GM18508 (cell line): ENCODE results near the gene MID1IP1.

Experiments used
- ATAC-seq: cut with Tn5 transposase; IDR thresholded peaks from one replicate; pipeline ENCODE4 v1.9.1; 2021; ENCODE audit warnings: moderate number of reproducible peaks; ENCODE audit not compliant: insufficient read depth, unreplicated experiment

MID1IP1 gene, protein sequence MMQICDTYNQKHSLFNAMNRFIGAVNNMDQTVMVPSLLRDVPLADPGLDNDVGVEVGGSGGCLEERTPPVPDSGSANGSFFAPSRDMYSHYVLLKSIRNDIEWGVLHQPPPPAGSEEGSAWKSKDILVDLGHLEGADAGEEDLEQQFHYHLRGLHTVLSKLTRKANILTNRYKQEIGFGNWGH

DNA sequence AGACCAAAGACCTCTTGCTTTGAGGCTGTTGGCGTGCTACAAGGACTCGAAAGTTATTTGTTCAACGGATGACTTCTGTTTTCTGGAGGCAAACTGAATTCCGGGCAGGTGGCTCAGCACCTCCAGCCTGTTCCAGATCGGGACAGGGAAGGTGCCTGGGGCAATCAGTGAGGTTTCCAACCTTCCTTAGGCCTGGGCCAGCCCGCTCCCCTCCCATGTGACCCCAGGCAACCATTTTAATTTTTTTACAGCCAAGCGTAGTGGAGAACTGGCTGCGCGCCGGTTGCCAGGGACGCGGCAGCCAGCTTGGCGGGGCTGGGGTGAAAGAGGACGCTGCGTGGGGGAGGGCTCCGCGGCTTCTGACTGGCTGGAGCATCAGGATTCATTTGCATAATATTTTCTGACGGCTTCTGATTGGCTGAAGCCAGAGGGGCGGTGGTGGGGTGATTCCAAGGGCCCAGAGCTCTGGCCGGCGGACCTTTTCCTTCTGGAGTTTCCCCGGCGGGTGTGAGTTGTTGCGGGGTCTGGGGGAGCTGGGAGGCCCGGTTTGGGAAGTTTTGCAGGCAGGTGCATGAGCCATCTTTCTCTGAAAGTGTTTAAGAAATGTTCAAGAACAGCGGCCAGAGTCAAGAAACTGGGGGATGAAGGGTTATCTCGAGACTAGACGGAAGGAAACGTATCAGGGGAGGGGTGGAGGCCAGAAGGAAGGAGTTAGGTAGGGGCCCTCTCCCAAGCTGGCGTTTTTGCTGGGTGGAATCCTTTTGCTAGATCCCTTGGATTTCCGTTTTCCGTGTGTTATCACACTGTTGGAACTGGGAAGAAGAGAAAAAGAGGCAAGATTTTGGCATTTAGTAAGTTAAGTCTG, at the start of gene MID1IP1:
TSS of gene MID1IP1 (plus strand) at position 479 of the 865 bp plus-strand sequence. CDS start 3,488 bp downstream, outside the sequence.
- ATAC-seq: peak; percentile 34

DNA sequence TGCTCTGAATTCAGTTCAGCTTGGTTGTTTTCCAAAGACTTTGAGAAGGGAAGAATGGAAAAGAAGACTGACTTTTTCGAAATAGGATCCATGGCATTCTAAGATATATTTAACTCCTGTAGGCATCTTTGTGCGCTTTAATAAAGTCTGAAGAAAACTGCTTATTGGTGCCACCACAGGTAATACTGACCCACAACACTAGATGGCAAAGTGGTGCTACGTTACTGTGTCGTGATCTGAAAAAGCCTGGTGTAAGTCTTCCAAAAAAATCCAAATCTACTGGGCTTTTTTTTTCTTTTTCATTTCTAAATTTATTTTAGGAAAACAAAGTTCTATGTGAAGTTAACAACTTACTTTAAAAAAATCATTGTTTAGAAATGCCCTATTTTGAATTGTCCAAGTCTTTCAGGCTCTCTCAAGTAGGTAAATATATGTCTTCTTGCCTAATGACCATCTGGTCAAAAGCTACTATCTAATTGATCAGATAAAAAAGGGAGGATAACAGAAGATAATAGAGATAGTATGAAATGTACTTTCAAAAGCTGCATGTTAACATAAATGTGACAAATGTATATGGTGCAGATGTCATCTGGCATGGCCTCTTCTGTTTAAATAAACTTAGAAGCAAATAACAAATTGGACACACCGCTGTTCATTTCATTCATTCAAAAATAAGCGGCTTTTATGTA, 47.0 kb upstream of the MID1IP1 start:
- no peak for ATAC-seq

DNA sequence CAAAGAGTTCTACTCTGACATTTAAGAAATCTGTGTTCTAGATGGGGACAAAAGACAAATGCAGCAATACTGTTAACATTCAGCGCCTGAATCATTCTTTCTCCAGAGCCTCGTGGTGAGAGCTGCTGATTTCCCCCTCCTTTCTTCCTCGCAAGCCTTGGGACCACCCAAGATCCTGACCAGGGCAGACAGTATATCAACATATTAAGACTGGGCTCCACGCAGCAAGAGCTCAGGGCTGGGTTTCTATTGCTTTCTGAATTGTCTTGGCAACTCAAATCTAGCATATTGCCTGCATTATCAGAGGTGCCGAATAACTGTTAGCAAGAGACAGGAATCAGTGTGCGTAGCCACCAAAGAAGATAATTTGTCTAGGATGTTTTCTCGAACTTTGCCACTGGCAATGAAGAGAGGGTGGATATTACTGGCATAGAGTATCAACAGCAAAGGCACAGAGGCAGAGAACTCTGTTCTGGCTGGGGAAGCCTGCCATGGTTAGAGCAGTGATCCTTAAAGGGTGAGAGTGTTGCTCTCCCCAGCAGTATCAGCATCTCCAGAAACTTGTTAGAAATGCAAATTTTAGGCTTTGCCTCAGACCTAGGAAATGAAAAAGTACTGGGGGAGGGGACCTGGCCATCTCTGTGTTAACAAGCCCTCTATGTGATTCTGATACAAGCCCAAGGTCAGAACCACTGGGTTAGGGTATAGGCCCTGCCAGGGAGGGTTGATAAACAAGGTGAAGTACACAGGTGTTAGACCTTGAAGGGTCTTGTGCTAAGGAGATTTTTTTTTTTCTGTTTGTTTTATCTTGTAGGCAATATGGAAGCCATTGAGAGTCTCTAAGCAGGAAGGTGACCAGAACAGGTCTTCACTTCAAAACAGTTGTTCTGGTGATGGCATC, 46.2 kb upstream of the MID1IP1 start:
- no peak for ATAC-seq

DNA sequence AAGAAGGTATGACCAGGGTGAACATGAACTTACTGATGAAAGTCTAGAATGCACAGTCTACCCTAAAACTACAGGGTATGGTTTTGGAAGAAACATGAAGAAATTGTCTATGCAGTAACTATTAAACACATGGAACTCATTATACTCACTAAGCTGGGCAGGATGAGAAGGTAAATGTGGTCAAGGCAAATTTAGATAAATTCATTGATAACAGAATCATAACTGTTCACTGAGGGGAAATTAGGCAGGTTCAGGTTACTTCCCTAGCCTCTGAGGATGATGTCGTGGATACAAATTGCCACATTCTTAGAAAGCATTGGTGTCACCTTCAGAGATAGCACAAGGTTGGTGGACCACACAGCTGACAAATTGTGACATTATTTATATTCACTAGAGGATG, 40.4 kb upstream of the MID1IP1 start:
- no peak for ATAC-seq

DNA sequence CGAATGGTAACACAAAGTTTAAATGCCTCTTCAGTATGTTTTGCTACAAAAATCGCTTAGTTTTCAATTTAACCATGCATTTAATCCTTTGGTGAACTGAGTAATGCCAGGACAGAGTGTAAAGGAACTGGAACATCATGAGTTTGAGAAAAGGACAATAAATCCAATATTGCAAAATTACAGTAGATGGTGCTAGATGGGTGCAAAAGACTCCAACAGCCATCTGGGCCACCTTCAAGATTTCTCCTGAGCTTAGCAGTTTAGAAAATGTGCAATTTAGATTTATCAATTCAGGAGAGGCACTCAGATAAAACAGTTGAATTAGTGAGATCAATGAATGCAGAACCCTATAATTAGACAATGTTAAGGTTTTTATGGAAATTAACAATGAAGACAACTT, 33.2 kb upstream of the MID1IP1 start:
- no peak for ATAC-seq

DNA sequence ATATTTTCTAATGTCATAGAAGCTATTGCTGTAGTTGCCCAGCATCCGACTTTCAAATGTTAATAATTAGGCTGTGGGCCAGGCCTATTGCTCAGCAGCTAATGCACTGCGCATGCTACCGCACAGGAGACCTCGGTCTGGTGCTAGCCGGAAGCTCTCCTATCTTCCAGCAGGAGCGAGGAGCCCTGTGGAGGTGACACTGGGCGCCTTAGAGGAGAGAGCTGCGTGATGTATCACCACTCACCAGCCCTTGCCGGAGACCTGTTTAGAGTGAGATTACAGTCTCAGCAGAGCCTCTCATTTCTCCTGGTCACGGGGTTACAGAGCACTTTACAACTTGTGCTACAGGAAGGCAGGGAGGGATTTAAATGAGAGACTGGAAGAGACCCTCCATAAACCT, 31.1 kb upstream of the MID1IP1 start:
- no peak for ATAC-seq

DNA sequence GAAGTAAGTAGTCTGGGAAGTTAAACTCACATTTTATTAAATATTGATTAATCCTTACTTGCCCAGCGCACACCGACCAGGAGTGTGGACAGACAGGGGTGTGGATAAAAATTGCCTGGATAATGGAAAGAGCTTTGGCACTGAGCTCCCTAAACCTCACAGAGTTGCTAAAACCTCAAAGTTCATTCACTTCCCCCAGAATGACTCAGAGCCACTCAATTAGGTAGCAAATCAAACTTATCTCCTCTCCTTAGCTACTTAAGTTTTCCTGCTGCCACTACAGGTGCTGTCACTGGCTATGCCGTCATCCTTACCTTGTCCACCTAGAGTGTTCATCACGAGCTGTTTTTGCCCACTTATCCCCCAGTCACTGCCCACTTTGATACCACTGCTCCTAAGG, 27.0 kb upstream of the MID1IP1 start:
- no peak for ATAC-seq

DNA sequence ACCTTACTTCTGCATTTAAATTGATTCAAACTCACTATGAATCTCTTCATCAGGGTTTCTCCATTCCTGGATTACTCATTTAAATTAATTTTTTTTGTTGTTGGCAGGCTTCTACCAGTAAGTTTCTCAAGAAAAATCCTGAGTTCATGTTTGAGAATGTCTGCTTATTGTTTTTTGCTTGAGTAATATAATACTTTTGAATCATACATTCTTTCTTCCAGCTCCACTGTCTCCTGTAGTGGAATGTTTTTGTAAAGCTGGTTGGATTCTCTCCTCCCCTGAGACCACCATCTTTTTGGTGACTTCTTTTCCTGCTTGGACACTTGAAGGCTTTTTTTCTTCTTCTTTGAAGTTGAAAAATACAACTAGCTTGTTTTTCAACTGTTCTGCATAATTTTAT, 4.3 kb upstream of the MID1IP1 start:
- ATAC-seq: no peak

DNA sequence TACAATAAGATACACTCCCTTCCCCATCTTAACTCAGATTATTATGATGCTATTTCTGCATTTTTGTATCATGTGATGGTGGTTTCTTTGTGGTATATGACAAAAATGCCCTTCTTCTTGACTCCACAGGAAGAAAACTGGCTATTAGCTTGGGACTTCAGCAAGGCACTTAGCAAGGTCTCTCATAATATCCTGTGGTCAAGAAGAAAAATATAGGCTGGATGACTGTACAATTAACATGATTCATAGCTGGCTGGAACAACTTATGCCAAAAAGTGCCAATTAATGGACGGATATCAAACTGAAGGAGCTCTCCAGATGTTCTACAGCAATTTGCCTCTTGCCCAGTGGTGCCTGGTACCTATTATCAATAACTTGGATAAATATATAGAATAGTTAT, 2.3 kb upstream of the MID1IP1 start:
- no peak for ATAC-seq

DNA sequence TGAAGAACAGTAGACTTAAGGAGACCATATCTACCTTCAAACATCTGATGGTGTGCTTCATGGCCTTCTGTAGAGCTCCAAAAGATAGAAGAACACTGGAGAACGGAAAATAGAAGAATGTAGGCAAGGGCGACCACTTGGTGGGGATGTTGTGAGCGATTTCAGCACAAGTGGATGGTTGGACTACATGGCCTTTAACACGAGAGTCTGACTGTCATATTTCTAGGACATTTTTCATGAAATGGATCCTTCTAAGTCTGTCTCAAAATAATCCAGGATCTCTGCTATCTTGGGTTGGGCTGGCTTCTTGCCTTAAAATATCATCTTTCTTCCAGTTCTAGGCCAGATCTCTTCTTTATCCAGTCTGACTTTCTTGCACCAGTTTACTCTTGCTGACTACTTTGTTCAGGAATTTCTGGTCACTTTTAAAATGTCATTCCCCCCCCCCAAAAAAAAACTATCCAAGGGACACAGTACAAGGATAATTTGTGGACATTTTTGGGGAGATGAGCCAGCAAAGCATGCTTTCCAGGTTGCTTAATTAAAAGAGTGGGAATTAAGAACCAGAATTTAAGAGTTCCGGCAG, 1.2 kb upstream of the MID1IP1 start:
- ATAC-seq: no peak

DNA sequence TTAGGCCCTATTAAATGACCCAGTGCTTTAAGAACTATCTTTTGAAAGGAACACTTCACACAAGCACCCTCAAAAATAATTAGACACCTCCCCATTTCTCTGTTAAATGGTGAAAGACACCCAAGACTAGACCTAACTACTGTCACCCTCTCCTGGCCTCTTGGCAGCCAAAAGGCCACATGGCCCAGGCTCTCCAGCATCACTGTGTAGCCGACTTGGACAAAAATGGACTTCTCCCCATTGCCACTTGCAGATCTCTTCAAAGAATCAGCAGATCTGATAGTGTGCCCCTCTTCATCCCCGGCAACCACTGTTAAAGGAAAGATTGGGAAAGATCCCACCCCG, 2.0 kb downstream of the MID1IP1 start:
- no peak for ATAC-seq

DNA sequence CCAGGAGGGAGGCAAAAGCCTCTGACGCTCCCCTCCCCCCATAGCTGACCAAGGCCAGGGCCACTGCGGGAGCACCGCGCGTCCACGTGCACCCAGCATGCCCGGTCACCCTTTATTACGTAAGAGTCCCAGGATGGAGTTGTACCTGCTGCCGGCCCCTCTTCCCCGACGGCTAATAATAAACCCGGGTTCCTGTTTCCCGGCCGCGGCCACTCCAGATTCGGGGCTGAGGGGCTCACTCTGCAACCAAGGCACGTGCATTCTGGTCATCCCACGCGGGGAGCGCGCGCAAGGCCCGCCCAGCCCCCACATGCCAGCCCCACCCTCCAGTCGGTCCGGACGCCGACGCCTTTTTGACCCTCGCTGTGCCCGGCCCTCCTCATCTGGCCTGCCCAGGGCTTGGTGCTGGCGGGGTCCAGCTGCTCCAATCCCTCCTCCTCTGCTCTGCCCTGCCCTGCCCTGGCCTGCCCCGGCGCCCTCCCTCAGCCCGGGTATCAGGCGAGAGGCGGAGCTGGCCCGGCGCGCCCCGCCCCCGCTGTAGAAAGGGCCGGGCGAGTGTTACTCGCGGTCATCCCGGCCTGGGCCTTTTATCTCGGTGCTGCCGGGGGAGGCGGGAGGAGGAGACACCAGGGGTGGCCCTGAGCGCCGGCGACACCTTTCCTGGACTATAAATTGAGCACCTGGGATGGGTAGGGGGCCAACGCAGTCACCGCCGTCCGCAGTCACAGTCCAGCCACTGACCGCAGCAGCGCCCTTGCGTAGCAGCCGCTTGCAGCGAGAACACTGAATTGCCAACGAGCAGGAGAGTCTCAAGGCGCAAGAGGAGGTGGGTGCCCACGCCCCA, 2.6 kb downstream of the MID1IP1 start:
- no peak for ATAC-seq

DNA sequence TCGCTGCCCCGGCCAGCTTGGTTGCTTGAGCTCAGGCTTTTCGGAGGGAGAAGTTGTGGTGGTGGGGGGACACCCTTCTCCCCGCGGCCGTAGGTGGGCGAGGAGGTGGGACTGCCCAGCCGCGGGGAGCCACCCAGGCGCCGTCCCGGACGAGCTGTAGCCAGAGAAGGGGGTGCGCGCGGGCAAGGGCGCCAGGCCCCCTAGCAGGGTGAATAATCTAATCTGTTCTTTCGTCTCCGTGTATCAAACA, 3.1 kb downstream of the MID1IP1 start:
- ATAC-seq: no peak

DNA sequence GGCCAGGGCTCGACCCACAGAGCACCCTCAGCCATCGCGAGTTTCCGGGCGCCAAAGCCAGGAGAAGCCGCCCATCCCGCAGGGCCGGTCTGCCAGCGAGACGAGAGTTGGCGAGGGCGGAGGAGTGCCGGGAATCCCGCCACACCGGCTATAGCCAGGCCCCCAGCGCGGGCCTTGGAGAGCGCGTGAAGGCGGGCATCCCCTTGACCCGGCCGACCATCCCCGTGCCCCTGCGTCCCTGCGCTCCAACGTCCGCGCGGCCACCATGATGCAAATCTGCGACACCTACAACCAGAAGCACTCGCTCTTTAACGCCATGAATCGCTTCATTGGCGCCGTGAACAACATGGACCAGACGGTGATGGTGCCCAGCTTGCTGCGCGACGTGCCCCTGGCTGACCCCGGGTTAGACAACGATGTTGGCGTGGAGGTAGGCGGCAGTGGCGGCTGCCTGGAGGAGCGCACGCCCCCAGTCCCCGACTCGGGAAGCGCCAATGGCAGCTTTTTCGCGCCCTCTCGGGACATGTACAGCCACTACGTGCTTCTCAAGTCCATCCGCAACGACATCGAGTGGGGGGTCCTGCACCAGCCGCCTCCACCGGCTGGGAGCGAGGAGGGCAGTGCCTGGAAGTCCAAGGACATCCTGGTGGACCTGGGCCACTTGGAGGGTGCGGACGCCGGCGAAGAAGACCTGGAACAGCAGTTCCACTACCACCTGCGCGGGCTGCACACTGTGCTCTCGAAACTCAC, 3.6 kb downstream of the MID1IP1 start:
- no peak for ATAC-seq

DNA sequence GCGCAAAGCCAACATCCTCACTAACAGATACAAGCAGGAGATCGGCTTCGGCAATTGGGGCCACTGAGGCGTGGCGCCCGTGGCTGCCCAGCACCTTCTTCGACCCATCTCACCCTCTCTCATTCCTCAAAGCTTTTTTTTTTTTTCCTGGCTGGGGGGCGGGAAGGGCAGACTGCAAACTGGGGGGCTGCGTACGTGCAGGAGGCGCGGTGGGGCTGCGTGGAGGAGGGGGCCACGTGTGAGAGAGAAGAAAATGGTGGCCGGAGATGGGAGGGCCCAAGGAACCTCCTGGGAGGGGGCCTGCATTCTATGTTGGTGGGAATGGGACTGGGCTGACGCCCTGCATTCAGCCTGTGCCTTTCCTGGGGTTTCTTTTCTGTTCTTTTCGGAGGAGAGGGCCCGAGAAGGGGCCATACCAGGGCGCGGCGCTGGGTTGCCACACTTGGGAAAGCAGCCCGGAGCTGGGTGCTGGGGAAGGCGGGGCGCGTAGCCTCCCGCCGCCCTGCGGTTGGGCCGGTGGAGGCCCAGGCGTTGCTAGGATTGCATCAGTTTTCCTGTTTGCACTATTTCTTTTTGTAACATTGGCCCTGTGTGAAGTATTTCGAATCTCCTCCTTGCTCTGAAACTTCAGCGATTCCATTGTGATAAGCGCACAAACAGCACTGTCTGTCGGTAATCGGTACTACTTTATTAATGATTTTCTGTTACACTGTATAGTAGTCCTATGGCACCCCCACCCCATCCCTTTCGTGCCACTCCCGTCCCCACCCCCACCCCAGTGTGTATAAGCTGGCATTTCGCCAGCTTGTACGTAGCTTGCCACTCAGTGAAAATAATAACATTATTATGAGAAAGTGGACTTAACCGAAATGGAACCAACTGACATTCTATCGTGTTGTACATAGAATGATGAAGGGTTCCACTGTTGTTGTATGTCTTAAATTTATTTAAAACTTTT, 4.5 kb downstream of the MID1IP1 start:
- ATAC-seq: no peak

DNA sequence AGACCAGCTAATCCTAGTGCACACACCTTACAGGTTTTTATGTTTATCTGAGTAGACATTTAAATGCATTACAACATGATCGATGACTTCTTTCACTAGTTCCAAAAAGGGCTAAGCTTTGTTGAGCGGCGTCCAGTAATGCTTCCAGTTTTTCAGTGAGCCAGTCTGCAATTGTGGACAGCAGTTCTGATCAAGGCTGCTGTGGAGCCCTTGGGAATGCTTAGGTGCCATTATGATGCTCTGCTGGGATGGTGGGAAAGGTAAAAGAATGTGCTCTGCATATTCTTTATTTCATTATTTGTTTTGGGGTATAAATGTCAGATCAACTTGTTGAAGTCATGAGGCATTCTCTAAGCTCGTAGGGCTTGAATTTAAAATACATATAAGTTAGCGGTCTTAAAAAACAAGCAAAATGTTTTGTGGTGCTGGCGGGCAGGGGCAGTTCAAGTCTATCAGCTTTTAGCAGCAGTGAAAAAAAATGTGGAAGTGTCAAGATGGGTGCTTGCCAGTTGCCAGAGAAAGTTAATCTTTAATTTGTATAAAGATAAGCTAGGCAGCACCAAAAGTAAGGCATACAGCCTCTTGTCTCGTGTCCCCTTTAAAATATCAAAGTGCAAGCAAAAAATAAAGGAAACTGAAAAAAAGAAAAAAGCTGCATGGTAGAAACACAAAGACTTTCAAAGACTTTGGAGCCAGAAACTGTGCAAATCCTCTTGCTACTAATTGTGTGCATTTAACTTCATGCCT, 5.8 kb downstream of the MID1IP1 start:
- no peak for ATAC-seq

DNA sequence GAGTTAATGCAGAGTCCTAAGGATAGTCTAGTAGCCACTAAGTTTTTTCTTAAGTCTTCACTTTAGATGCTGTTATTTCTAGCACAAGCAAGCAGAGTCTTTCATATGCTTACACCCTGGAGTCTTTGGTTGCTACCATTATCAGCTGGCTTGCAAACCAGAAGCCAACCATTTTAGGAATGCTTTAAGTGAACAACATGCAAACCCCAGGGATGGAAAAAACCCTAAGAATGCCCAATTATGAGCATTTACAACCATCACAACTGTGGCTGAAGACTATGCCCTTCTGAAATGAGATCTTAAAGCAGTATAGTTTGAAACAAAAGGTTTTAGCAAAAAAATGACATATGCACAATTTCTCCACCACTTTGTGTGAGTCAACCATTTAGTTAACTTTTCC, 6.6 kb downstream of the MID1IP1 start:
- no peak for ATAC-seq
